HCT116 (cell line): ENCODE results near the gene LSM4. TPM values are rescaled to one million over a fixed set of nuclear protein-coding genes. Genes with fewer than 3 reads are reported as not detected.
A peak's percentile ranks its signal among the peaks of the same experiment; 100 is the strongest.

Experiments used
- ATAC-seq: fragments of 200-7000 bp; cut with Tn5 transposase; 2 replicates; pipeline ENCODE4 v1.9.1; 2020; ENCODE audit warnings: mild to moderate bottlenecking, moderate library complexity
- BruUV-seq: library from RNA; stranded (reverse); fragments of 400-500 nt; replicated peaks from 2 replicates; lab custom pipeline; 2021; lab: Mats Ljungman, UMichigan
- CTCF ChIA-PET: fragments of 300-600 bp; sonication (Branson Sonifier 250); formaldehyde crosslinking; loops from one replicate; lab custom pipeline; 2021; ENCODE audit warnings: antibody characterized with exemption; lab: Charles Lee
- POLR2A ChIA-PET: fragments of 300-600, 350-600 bp; sonication (Branson Sonifier 250); formaldehyde crosslinking; loops from one replicate; lab custom pipeline; 2021; ENCODE audit warnings: antibody characterized with exemption; lab: Charles Lee
- RAD21 ChIA-PET, 2 experiments: fragments of 300-600 bp; sonication (Branson Sonifier 250); formaldehyde crosslinking; loops; one replicate each; lab custom pipeline; 2023; ENCODE audit warnings: low total read pairs in 2 of 2; ENCODE audit not compliant: uncharacterized antibody in 2 of 2, unreplicated experiment in 2 of 2, low non-redundant PET in 1 of 2; lab: Charles Lee
- DNase-seq: peaks from one replicate; pipeline ENCODE4 v3.0.0-alpha.2; 2010; ENCODE audit warnings: low read depth, low spot score
- H2AFZ ChIP-seq: fragments of 200-600 bp; shearing (Covaris generic), sonication (generic); 2 replicates; pipeline ENCODE4 v1.6.1; 2017; ENCODE audit warnings: low read depth, mixed run types, mixed read lengths, antibody characterized with exemption, low read length; ENCODE audit not compliant: poor library complexity, severe bottlenecking
- H3K27ac ChIP-seq: 2 replicates; pipeline ENCODE4 v1.5.1; 2012; ENCODE audit warnings: low read depth, low read length
- H3K27me3 ChIP-seq: fragments of 200-600 bp; sonication (generic); 2 replicates; pipeline ENCODE4 v1.6.1; 2016; ENCODE audit warnings: mixed run types, low read length, mixed read lengths; ENCODE audit not compliant: insufficient read depth
- H3K36me3 ChIP-seq, 2 experiments: fragments of 200-500 bp in 1 of 2; fragments of 200-600 bp in 1 of 2; sonication (Bioruptor generic) in 1 of 2; sonication (generic) in 1 of 2; 2 replicates each; pipeline versions ENCODE4 v1.5.1 to v1.6.1; 2014 to 2016; ENCODE audit warnings: low read length in 2 of 2, inconsistent platforms in 1 of 2, mixed read lengths in 1 of 2, mixed run types in 1 of 2; ENCODE audit not compliant: insufficient read depth in 2 of 2, control insufficient read depth in 1 of 2
- H3K4me1 ChIP-seq, 2 experiments: fragments of 200-600 bp in 1 of 2; sonication (generic) in 1 of 2; 2 replicates each; pipeline versions ENCODE4 v1.5.1 to v1.6.1; 2012 to 2017; ENCODE audit warnings: low read length in 2 of 2, inconsistent platforms in 1 of 2, mild to moderate bottlenecking in 1 of 2, mixed read lengths in 1 of 2, mixed run types in 1 of 2, moderate library complexity in 1 of 2; ENCODE audit not compliant: insufficient read depth in 2 of 2, control insufficient read depth in 1 of 2
- H3K4me2 ChIP-seq: fragments of 200-600 bp; sonication (generic); 2 replicates; pipeline ENCODE4 v1.6.1; 2017; ENCODE audit warnings: mixed run types, low read length, mixed read lengths
- H3K4me3 ChIP-seq, 2 experiments: fragments of 200-600 bp in 1 of 2; sonication (generic) in 1 of 2; replicated peaks in 1 of 2; 2 replicates each; pipeline ENCODE4 v1.5.1; 2011 to 2016; ENCODE audit warnings: low read length in 2 of 2, control low read depth in 1 of 2, low read depth in 1 of 2, mild to moderate bottlenecking in 1 of 2, mixed read lengths in 1 of 2, mixed run types in 1 of 2
- H3K79me2 ChIP-seq: fragments of 200-600 bp; sonication (generic); 2 replicates; pipeline ENCODE4 v1.6.1; 2017; ENCODE audit warnings: mild to moderate bottlenecking, mixed run types, low read length, moderate library complexity, mixed read lengths; ENCODE audit not compliant: insufficient read depth
- H3K9ac ChIP-seq: fragments of 200-600 bp; sonication (generic); 2 replicates; pipeline ENCODE4 v1.6.1; 2016; ENCODE audit warnings: low read length, mixed read lengths
- H3K9me2 ChIP-seq: fragments of 200-600 bp; sonication (generic), shearing (Covaris generic); 2 replicates; pipeline ENCODE4 v1.6.1; 2017; ENCODE audit warnings: mixed run types, mild to moderate bottlenecking, moderate library complexity; ENCODE audit not compliant: insufficient read depth
- H3K9me3 ChIP-seq, 2 experiments: fragments of 200-500 bp in 1 of 2; fragments of 200-600 bp in 1 of 2; sonication (Bioruptor generic) in 1 of 2; sonication (generic) in 1 of 2; 2 replicates each; pipeline ENCODE4 v1.6.1; 2014 to 2017; ENCODE audit warnings: low read length in 2 of 2, mixed read lengths in 2 of 2, inconsistent platforms in 1 of 2, low read depth in 1 of 2, mild to moderate bottlenecking in 1 of 2, mixed run types in 1 of 2, moderate library complexity in 1 of 2; ENCODE audit not compliant: control insufficient read depth in 1 of 2, insufficient read depth in 1 of 2
- H4K20me1 ChIP-seq: fragments of 200-600 bp; sonication (generic), shearing (Covaris generic); 2 replicates; pipeline ENCODE4 v1.6.1; 2017; ENCODE audit warnings: mixed run types, mild to moderate bottlenecking, moderate library complexity; ENCODE audit not compliant: insufficient read depth
- CTCF ChIP-seq, 3 experiments: fragments of 200-600 bp in 1 of 3; sonication (generic) in 1 of 3; IDR thresholded peaks in 2 of 3; conservative IDR thresholded peaks in 1 of 3; 2 replicates each; pipeline ENCODE4 v1.5.1; 2012 to 2017; ENCODE audit warnings: low read depth in 2 of 3, low read length in 2 of 3, antibody characterized with exemption in 1 of 3, borderline replicate concordance in 1 of 3, control low read depth in 1 of 3, mild to moderate bottlenecking in 1 of 3, mixed read lengths in 1 of 3, mixed run types in 1 of 3, moderate library complexity in 1 of 3; ENCODE audit not compliant: insufficient read depth in 1 of 3
- MAX ChIP-seq: IDR thresholded peaks from 2 replicates; pipeline ENCODE4 v1.6.1; 2012
- intact Hi-C: fragments of 100-400 bp; cut with micrococcal nuclease; formaldehyde crosslinking; loops from 2 replicates; pipeline ENCODE4 v1.10.0; 2022
- total RNA-seq: library from RNA; stranded (reverse); gene quantifications from one replicate; pipeline ENCODE4 v1.2.1, GENCODE V29; 2021; ENCODE audit not compliant: unreplicated experiment
- TF ChIP-seq, protein P1 (sequence below): IDR thresholded peaks from 2 replicates; pipeline ENCODE4 v1.6.1; 2011; ENCODE audit warnings: mild to moderate bottlenecking, low read length, moderate library complexity; ENCODE audit not compliant: insufficient replicate concordance; ENCODE audit errors: extremely low read depth

Gene LSM4
- total RNA-seq, 1 experiment from 2014 or later, result 400 TPM

GRCh38 chr19:18340990-18341868 lies 18.4 kb upstream of the LSM4 start:
- no peaks in the 10 kb centered on the region for H4K20me1 ChIP-seq
- no peak overlapping the region for H2AFZ ChIP-seq
- intact Hi-C loops, result loop anchor here (5.0 kb wide), 1 partner anchor 64 kb away; no protein-coding TSS in a partner anchor
- POLR2A ChIA-PET, result no interaction called here
- peak; percentile 67 for ATAC-seq
- no peaks in the 10 kb centered on the region; a peak in 2 of 4 replicates for H3K36me3 ChIP-seq
- H3K9ac ChIP-seq, result peak overlapping the region; percentile 62
- no peaks in the 10 kb centered on the region for H3K27me3 ChIP-seq
- no peak for DNase-seq
- no peaks in the 10 kb centered on the region for H3K9me2 ChIP-seq
- BruUV-seq, result TSS peak; percentile 48
- H3K4me3 ChIP-seq, result peak overlapping the region; percentile 76 to 82
- TF ChIP-seq MAX (peak; percentile 76), CTCF (IDR thresholded peaks at IDR 0.05 in 2 of 3, conservative IDR thresholded peaks at IDR 0.05 in 1 of 3; ENCODE audit: borderline replicate concordance in 1 of 3, insufficient read depth in 1 of 3, low read depth in 2 of 3, low read length in 2 of 3) (peak in 1 of 3 experiments; percentile 10; a peak in 2 of 6 replicates)
- TF ChIP-seq, protein P1, sequence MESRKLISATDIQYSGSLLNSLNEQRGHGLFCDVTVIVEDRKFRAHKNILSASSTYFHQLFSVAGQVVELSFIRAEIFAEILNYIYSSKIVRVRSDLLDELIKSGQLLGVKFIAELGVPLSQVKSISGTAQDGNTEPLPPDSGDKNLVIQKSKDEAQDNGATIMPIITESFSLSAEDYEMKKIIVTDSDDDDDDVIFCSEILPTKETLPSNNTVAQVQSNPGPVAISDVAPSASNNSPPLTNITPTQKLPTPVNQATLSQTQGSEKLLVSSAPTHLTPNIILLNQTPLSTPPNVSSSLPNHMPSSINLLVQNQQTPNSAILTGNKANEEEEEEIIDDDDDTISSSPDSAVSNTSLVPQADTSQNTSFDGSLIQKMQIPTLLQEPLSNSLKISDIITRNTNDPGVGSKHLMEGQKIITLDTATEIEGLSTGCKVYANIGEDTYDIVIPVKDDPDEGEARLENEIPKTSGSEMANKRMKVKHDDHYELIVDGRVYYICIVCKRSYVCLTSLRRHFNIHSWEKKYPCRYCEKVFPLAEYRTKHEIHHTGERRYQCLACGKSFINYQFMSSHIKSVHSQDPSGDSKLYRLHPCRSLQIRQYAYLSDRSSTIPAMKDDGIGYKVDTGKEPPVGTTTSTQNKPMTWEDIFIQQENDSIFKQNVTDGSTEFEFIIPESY, result no peak
- CTCF ChIA-PET, result interaction anchor here (2.2 kb wide), 1 partner anchor 13 kb away, joined by 7 read pairs; no protein-coding TSS in a partner anchor
- peaks cover 33 to 70% of the 10 kb centered on the region in 2 experiments for H3K4me1 ChIP-seq
- no peaks in the 10 kb centered on the region for H3K9me3 ChIP-seq
- H3K79me2 ChIP-seq, result no peaks in the 10 kb centered on the region
- peak overlapping the region; percentile 97 for H3K4me2 ChIP-seq
- H3K27ac ChIP-seq, result peak overlapping the region; percentile 67
- RAD21 ChIA-PET, result no interaction called here
